Muscle of back (tissue), 10 donors: ENCODE results near the gene AMELX. TPM values are rescaled to one million over a fixed set of nuclear protein-coding genes. Genes with fewer than 3 reads are reported as not detected.

Experiments
- polyA plus RNA-seq, 10 donors: library from polyadenylated mRNA; unstranded; fragments of 120-200 nt; gene quantifications; one replicate each; pipeline ENCODE4 v1.2.1, GENCODE V29; 2013; ENCODE audit not compliant: insufficient read length in 10 of 10

AMELX gene
- polyA plus RNA-seq, 10 donors, result not detected

Other genes with a start within 250 kb of the AMELX start
- gene HCCS, start 182.1 kb upstream of the AMELX start, polyA plus RNA-seq, result 10 to 100 TPM; 22.9 to 35.3 (median 26.0) TPM